ENCODE data around the gene COX5B.

COX5B gene

GRCh38 chr2:97693476-97693875, 47.6 kb downstream of the COX5B start:
- no peaks in the 10 kb centered on the region for H3K27me3 ChIP-seq (ENCODE audit: insufficient read depth, low read length, poor library complexity, severe bottlenecking)
- H3K4me2 ChIP-seq (ENCODE audit: low read depth, low read length, poor library complexity, severe bottlenecking) = no peak overlapping the region
- no peaks in the 10 kb centered on the region for H4K20me1 ChIP-seq (ENCODE audit: insufficient read depth, low read length, poor library complexity, severe bottlenecking)
- H3K9me2 ChIP-seq (replicated peaks; ENCODE audit: low read depth, low read length) = no peaks in the 10 kb centered on the region
- no peaks in the 10 kb centered on the region for H3K9me3 ChIP-seq (ENCODE audit: insufficient read depth, low read depth, low read length)
- H3K79me2 ChIP-seq (ENCODE audit: insufficient read depth, low read length) = no peaks in the 10 kb centered on the region
- peaks cover 5% of the 10 kb centered on the region for H3K4me1 ChIP-seq (ENCODE audit: insufficient read depth, low read length, poor library complexity, severe bottlenecking)
- H2AFZ ChIP-seq (ENCODE audit: low read length) = no peak overlapping the region
- TF ChIP-seq EZH2phosphoT487 (IDR thresholded peaks at IDR 0.05; ENCODE audit: borderline replicate concordance) = no peak
- TF ChIP-seq CTCF (conservative IDR thresholded peaks at IDR 0.05; ENCODE audit: low read length) = no peak
- H3K9ac ChIP-seq (ENCODE audit: low read depth, low read length, poor library complexity, severe bottlenecking) = no peak overlapping the region
- H3K4me3 ChIP-seq (ENCODE audit: low read length, poor library complexity, severe bottlenecking) = no peak overlapping the region
- no peaks in the 10 kb centered on the region for H3K36me3 ChIP-seq (ENCODE audit: insufficient read depth, low read length)
- no peaks in the 10 kb centered on the region for H3F3A ChIP-seq (ENCODE audit: low read depth)

- Histone ChIP-seq H3K4me2 (ENCODE audit: low read depth, low read length, poor library complexity, severe bottlenecking) (no peak overlapping the region), H3K27me3 (ENCODE audit: insufficient read depth, low read length, poor library complexity, severe bottlenecking) (no peaks in the 10 kb centered on the region), H3K4me1 (ENCODE audit: insufficient read depth, low read length, poor library complexity, severe bottlenecking) (peaks cover 9% of the 10 kb centered on the region), H3K9ac (ENCODE audit: low read depth, low read length, poor library complexity, severe bottlenecking) (no peak overlapping the region), H3K4me3 (ENCODE audit: low read length, poor library complexity, severe bottlenecking) (no peak overlapping the region), H2AFZ (ENCODE audit: low read length) (no peak overlapping the region), H3K79me2 (ENCODE audit: insufficient read depth, low read length) (no peaks in the 10 kb centered on the region), H3F3A (ENCODE audit: low read depth) (no peaks in the 10 kb centered on the region), H3K9me2 (replicated peaks; ENCODE audit: low read depth, low read length) (no peaks in the 10 kb centered on the region), H3K9me3 (ENCODE audit: insufficient read depth, low read depth, low read length) (no peaks in the 10 kb centered on the region), H4K20me1 (ENCODE audit: insufficient read depth, low read length, poor library complexity, severe bottlenecking) (no peaks in the 10 kb centered on the region), H3K36me3 (ENCODE audit: insufficient read depth, low read length) (no peaks in the 10 kb centered on the region)
- no peak for TF ChIP-seq CTCF (conservative IDR thresholded peaks at IDR 0.05; ENCODE audit: low read length)
- no peak for TF ChIP-seq EZH2phosphoT487 (IDR thresholded peaks at IDR 0.05; ENCODE audit: borderline replicate concordance)
Measured at GRCh38 chr2:97695744-97696143, 49.9 kb downstream of the COX5B start.

- peak overlapping the region; percentile 13 for H3K9ac ChIP-seq (ENCODE audit: low read depth, low read length, poor library complexity, severe bottlenecking)
- peak overlapping the region; percentile 85 for H2AFZ ChIP-seq (ENCODE audit: low read length)
- TF ChIP-seq EZH2phosphoT487 (IDR thresholded peaks at IDR 0.05; ENCODE audit: borderline replicate concordance) (no peak), CTCF (conservative IDR thresholded peaks at IDR 0.05; ENCODE audit: low read length) (peak; percentile 93)
- peak overlapping the region; percentile 56 for H3K4me2 ChIP-seq (ENCODE audit: low read depth, low read length, poor library complexity, severe bottlenecking)
- no peaks in the 10 kb centered on the region for H3K79me2 ChIP-seq (ENCODE audit: insufficient read depth, low read length)
- H3K27me3 ChIP-seq (ENCODE audit: insufficient read depth, low read length, poor library complexity, severe bottlenecking) = no peaks in the 10 kb centered on the region
- no peaks in the 10 kb centered on the region for H3K9me3 ChIP-seq (ENCODE audit: insufficient read depth, low read depth, low read length)
- H3K4me1 ChIP-seq (ENCODE audit: insufficient read depth, low read length, poor library complexity, severe bottlenecking) = peaks cover 27% of the 10 kb centered on the region
- H3K36me3 ChIP-seq (ENCODE audit: insufficient read depth, low read length) = no peaks in the 10 kb centered on the region
- no peaks in the 10 kb centered on the region for H3F3A ChIP-seq (ENCODE audit: low read depth)
- peak overlapping the region; percentile 50 for H3K4me3 ChIP-seq (ENCODE audit: low read length, poor library complexity, severe bottlenecking)
- no peaks in the 10 kb centered on the region for H3K9me2 ChIP-seq (replicated peaks; ENCODE audit: low read depth, low read length)
- no peaks in the 10 kb centered on the region for H4K20me1 ChIP-seq (ENCODE audit: insufficient read depth, low read length, poor library complexity, severe bottlenecking)
Measured at GRCh38 chr2:97697252-97698235, 51.7 kb downstream of the COX5B start.

All from Loucy (cell line).